GM21390 (cell line): Measurements from ENCODE around the gene LOXL3.

Experiments used
- ATAC-seq: cut with Tn5 transposase; IDR thresholded peaks from one replicate; pipeline ENCODE4 v1.9.1; 2021; ENCODE audit not compliant: unreplicated experiment

Gene LOXL3

GRCh38 chr2:74551942-74552913 lies 1.5 kb downstream of the LOXL3 start:
- ATAC-seq = no peak

- no peak for ATAC-seq
These were observed 2.2 kb downstream of the LOXL3 start for GRCh38 chr2:74551530-74551929.

GRCh38 chr2:74550231-74550630 lies 3.5 kb downstream of the LOXL3 start:
- no peak for ATAC-seq

GRCh38 chr2:74548900-74549826 lies 4.6 kb downstream of the LOXL3 start:
- ATAC-seq = no peak

GRCh38 chr2:74548285-74548899 lies 5.3 kb downstream of the LOXL3 start:
- ATAC-seq = no peak

GRCh38 chr2:74546004-74546403 lies 7.7 kb downstream of the LOXL3 start:
- no peak for ATAC-seq

- ATAC-seq = no peak
These were observed 9.1 kb downstream of the LOXL3 start for GRCh38 chr2:74544634-74545033.

GRCh38 chr2:74542978-74543377 lies 10.8 kb downstream of the LOXL3 start:
- ATAC-seq = no peak

GRCh38 chr2:74540291-74540690 lies 13.5 kb downstream of the LOXL3 start:
- no peak for ATAC-seq

GRCh38 chr2:74538881-74539339 lies 14.8 kb downstream of the LOXL3 start:
- no peak for ATAC-seq

- no peak for ATAC-seq
These were observed 16.6 kb downstream of the LOXL3 start for GRCh38 chr2:74537140-74537539.

GRCh38 chr2:74536166-74536950 lies 17.4 kb downstream of the LOXL3 start:
- no peak for ATAC-seq

GRCh38 chr2:74535440-74535965 lies 18.2 kb downstream of the LOXL3 start:
- ATAC-seq = no peak

GRCh38 chr2:74534411-74534810 lies 19.3 kb downstream of the LOXL3 start:
- ATAC-seq = no peak

GRCh38 chr2:74533464-74533863 lies 20.3 kb downstream of the LOXL3 start:
- ATAC-seq = no peak

- no peak for ATAC-seq
These were observed 21.5 kb downstream of the LOXL3 start for GRCh38 chr2:74532222-74532621.

- ATAC-seq = no peak
These were observed 22.1 kb downstream of the LOXL3 start for GRCh38 chr2:74531666-74532065.

- no peak for ATAC-seq
These were observed 23.2 kb downstream of the LOXL3 start for GRCh38 chr2:74530239-74531187.
